ENCODE data around the gene HSPA12B. TPM values are rescaled to one million over a fixed set of nuclear protein-coding genes. Genes with fewer than 3 reads are reported as not detected.

HSPA12B gene
- total RNA-seq, 1 experiment from 2014 or later: 0.17 TPM

GRCh38 chr20:3702611-3703391 lies 29.7 kb upstream of the HSPA12B start:
- DNase-seq (ENCODE audit: low read depth): no peak

- no peak for DNase-seq (ENCODE audit: low read depth)
These were observed 28.4 kb upstream of the HSPA12B start for GRCh38 chr20:3704087-3704486.

GRCh38 chr20:3705491-3705969 lies 27.0 kb upstream of the HSPA12B start:
- DNase-seq (ENCODE audit: low read depth): no peak

- DNase-seq (ENCODE audit: low read depth): no peak
These were observed 26.3 kb upstream of the HSPA12B start for GRCh38 chr20:3705970-3706739.

- DNase-seq (ENCODE audit: low read depth): no peak
These were observed 25.5 kb upstream of the HSPA12B start for GRCh38 chr20:3706774-3707507.

- no peak for DNase-seq (ENCODE audit: low read depth)
These were observed 25.0 kb upstream of the HSPA12B start for GRCh38 chr20:3707508-3707899.

- DNase-seq (ENCODE audit: low read depth): no peak
These were observed 22.4 kb upstream of the HSPA12B start for GRCh38 chr20:3710011-3710466.

- peak; percentile 63 for DNase-seq (ENCODE audit: low read depth)
These were observed 21.6 kb upstream of the HSPA12B start for GRCh38 chr20:3710703-3711483.

- no peak for DNase-seq (ENCODE audit: low read depth)
These were observed 21.0 kb upstream of the HSPA12B start for GRCh38 chr20:3711484-3711941.

- DNase-seq (ENCODE audit: low read depth): no peak
These were observed 20.1 kb upstream of the HSPA12B start, which contains the start of gene SIGLEC1 for GRCh38 chr20:3712279-3712873. SIGLEC1 (minus strand) TSS chr20:3712600; CDS start chr20:3707128, 5,472 bp downstream.

- no peak for DNase-seq (ENCODE audit: low read depth)
These were observed 18.4 kb upstream of the HSPA12B start for GRCh38 chr20:3714092-3714491.

- DNase-seq (ENCODE audit: low read depth): peak; percentile 54
These were observed 16.2 kb upstream of the HSPA12B start for GRCh38 chr20:3716195-3716834.

- no peak for DNase-seq (ENCODE audit: low read depth)
These were observed 13.4 kb upstream of the HSPA12B start for GRCh38 chr20:3719046-3719445.

- no peak for DNase-seq (ENCODE audit: low read depth)
These were observed 12.4 kb upstream of the HSPA12B start for GRCh38 chr20:3720068-3720467.

GRCh38 chr20:3720626-3721025 lies 11.9 kb upstream of the HSPA12B start:
- no peak for DNase-seq (ENCODE audit: low read depth)

- no peak for DNase-seq (ENCODE audit: low read depth)
These were observed 10.6 kb upstream of the HSPA12B start for GRCh38 chr20:3721912-3722311.

- DNase-seq (ENCODE audit: low read depth): no peak
These were observed 9.2 kb upstream of the HSPA12B start for GRCh38 chr20:3723284-3723683.

GRCh38 chr20:3724356-3724755 lies 8.1 kb upstream of the HSPA12B start:
- DNase-seq (ENCODE audit: low read depth): no peak

- DNase-seq (ENCODE audit: low read depth): peak; percentile 64
These were observed 5.0 kb upstream of the HSPA12B start for GRCh38 chr20:3727401-3728021.

- DNase-seq (ENCODE audit: low read depth): no peak
These were observed 4.1 kb upstream of the HSPA12B start for GRCh38 chr20:3728354-3728753.

All from Daoy (cell line).